Glutamatergic neuron (in vitro differentiated cells): Measurements from ENCODE around the gene BARX2. TPM values are rescaled to one million over a fixed set of nuclear protein-coding genes. Genes with fewer than 3 reads are reported as not detected.

ENCODE experiments used
- DNase-seq: peaks from one replicate; pipeline ENCODE4 v3.0.0; 2022
- H3K27ac Mint-ChIP-seq: one replicate; pipeline ENCODE4 v1.8.0; 2020; ENCODE audit warnings: mild to moderate bottlenecking, mixed read lengths, inconsistent platforms; ENCODE audit not compliant: unreplicated experiment
- H3K27me3 Mint-ChIP-seq: one replicate; pipeline ENCODE4 v1.8.0; 2020; ENCODE audit warnings: mild to moderate bottlenecking, moderate library complexity, mixed read lengths, inconsistent platforms; ENCODE audit not compliant: unreplicated experiment
- H3K36me3 Mint-ChIP-seq: one replicate; pipeline ENCODE4 v1.8.0; 2020; ENCODE audit warnings: mild to moderate bottlenecking, mixed read lengths, inconsistent platforms; ENCODE audit not compliant: unreplicated experiment
- H3K4me1 Mint-ChIP-seq: one replicate; pipeline ENCODE4 v1.8.0; 2020; ENCODE audit warnings: mild to moderate bottlenecking, low read depth, mixed read lengths, inconsistent platforms; ENCODE audit not compliant: unreplicated experiment
- H3K4me3 Mint-ChIP-seq: one replicate; pipeline ENCODE4 v1.8.0; 2020; ENCODE audit warnings: mild to moderate bottlenecking, mixed read lengths, inconsistent platforms; ENCODE audit not compliant: unreplicated experiment
- H3K9me3 Mint-ChIP-seq: one replicate; pipeline ENCODE4 v1.8.0; 2020; ENCODE audit warnings: mild to moderate bottlenecking, moderate library complexity, mixed read lengths, inconsistent platforms; ENCODE audit not compliant: unreplicated experiment
- total RNA-seq: library from RNA; stranded (reverse); fragmentation: NEBNext Ultra II Directional; extraction: Animal tissue kit (Norgen Biotek cat#: 25700); gene quantifications from one replicate; pipeline ENCODE4 v1.2.1, GENCODE V29; 2021; ENCODE audit not compliant: unreplicated experiment
- TF ChIP-seq, protein P1 (sequence below): fragments of 200-600 bp; sonication (generic); IDR thresholded peaks from one replicate; pipeline ENCODE4 v1.5.0; 2021; ENCODE audit not compliant: partially characterized antibody, unreplicated experiment

BARX2 gene
- total RNA-seq, 1 donor from 2014 or later, result not detected

DNA sequence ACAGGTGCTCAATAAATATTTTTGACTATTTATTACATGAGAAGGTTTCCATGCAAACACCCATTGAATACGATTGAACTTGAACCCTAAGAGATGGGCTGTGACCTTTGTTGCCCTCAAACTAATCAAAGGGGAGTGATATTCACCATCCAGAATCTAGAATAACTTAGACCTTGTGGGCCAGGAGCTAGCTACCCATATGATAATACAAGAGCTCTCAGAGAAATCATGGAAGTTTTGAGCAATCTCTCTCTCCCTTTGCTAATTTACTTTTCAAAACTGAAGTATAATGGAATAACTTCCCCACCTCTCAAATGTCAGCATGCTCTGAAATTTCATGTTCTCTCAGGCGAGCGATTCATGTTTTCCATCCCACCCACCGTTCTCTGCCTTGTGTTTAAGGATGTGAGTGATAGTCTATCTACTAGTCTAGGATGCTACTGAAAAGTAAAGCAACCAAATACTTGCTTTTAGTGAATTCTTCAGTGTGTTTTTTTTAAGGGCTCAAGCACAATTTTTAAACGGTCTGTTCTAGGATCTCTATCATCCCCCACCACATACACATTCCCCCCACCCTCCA is 33.3 kb downstream of the BARX2 start:
- Mint-ChIP-seq H3K27me3 (peaks cover 2% of the 10 kb centered on the region), H3K36me3 (no peaks in the 10 kb centered on the region), H3K27ac (no peak overlapping the region), H3K4me1 (no peaks in the 10 kb centered on the region), H3K9me3 (no peaks in the 10 kb centered on the region), H3K4me3 (no peak overlapping the region)
- no peak for DNase-seq
- TF ChIP-seq, protein P1, sequence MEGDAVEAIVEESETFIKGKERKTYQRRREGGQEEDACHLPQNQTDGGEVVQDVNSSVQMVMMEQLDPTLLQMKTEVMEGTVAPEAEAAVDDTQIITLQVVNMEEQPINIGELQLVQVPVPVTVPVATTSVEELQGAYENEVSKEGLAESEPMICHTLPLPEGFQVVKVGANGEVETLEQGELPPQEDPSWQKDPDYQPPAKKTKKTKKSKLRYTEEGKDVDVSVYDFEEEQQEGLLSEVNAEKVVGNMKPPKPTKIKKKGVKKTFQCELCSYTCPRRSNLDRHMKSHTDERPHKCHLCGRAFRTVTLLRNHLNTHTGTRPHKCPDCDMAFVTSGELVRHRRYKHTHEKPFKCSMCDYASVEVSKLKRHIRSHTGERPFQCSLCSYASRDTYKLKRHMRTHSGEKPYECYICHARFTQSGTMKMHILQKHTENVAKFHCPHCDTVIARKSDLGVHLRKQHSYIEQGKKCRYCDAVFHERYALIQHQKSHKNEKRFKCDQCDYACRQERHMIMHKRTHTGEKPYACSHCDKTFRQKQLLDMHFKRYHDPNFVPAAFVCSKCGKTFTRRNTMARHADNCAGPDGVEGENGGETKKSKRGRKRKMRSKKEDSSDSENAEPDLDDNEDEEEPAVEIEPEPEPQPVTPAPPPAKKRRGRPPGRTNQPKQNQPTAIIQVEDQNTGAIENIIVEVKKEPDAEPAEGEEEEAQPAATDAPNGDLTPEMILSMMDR, result no peak

DNA sequence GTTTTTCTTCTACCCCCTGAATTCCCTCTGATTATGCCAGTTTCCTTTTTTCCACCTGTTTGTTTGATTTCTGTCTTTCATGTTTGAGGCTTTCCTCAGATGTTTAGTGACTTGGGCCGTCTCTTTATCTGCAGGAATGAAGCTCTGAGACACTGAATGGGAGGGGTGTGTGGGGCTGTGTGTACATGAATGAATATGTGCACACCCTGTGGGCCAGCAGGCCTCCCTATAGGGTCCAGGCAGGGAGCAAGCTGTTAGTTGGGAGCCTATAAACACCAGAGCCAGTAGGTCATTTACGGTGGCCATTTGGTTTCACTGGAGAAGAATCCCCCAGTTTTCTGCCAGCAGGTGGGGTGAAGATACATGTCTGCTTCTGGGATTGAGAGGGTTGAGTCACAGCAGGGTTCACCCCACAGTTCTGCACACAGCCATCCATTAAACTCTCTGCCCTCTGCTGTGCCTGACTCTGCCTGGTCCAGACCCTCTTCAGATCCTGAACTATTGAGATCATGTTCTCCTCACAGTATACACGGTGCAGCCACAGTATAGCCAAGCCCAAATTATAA is 34.8 kb downstream of the BARX2 start:
- H3K4me1 Mint-ChIP-seq, result no peaks in the 10 kb centered on the region
- H3K36me3 Mint-ChIP-seq, result no peaks in the 10 kb centered on the region
- H3K27me3 Mint-ChIP-seq, result peaks cover 2% of the 10 kb centered on the region
- H3K4me3 Mint-ChIP-seq, result no peak overlapping the region
- TF ChIP-seq, protein P1, result no peak
- H3K27ac Mint-ChIP-seq, result no peak overlapping the region
- no peak for DNase-seq
- H3K9me3 Mint-ChIP-seq, result no peaks in the 10 kb centered on the region

DNA sequence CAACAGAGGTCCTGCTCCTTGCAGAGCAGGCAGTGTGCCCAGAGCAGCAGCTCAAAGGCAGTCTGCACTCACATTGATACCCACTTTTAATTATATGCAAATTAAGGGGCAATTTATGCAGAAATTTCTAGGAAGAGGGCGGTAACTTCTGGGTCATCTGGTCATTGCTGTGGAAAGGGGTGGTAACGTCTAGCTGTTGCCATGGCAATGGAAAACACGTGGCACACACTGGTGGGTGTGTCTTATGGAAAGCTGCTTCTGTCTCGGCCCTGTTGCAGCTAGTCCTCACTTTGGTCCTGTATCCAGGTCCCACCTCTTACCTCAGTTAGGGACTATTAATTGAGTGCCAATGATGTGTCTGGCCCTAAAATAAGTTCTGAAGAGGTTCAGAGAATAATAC is 36.8 kb downstream of the BARX2 start:
- Mint-ChIP-seq H3K4me1 (no peaks in the 10 kb centered on the region), H3K27ac (no peak overlapping the region), H3K27me3 (peaks cover 2% of the 10 kb centered on the region), H3K36me3 (no peaks in the 10 kb centered on the region), H3K9me3 (no peaks in the 10 kb centered on the region), H3K4me3 (no peak overlapping the region)
- TF ChIP-seq, protein P1, result no peak
- no peak for DNase-seq

DNA sequence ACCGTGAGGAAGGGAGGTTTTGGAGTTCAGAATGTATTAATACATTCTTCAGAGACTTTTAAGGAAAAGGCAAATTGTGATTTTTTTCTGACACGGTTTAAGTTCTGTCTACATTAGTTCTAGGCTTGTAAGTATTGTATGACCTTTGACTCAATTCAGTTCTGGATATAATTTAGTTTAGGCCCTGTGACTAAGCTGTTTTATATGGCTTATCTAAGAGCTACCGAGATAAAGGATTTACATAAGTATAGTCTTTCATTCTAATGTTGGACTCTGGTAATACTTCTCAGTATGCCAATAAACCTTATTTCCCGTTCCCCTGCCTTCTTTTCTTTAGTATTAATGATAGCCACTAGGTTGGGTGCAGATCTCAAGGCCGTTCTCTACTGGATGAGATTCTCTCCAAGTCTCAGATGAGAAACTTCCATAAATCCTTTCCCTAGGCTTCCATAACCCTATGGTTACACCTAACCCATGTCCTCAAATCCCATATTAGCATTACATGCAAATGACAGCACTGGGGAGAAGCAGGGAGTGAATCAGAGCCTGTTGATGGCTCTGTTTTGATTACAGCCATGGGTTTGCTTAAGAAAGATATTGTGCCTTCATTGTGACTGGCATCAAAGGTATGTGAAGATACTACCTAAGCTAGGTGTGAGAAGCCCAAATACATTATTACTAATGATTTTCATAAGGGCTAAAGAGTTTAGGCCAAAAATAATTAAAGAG is 38.7 kb downstream of the BARX2 start:
- no peak for DNase-seq
- Mint-ChIP-seq H3K36me3 (no peaks in the 10 kb centered on the region), H3K27me3 (no peaks in the 10 kb centered on the region), H3K9me3 (no peaks in the 10 kb centered on the region), H3K4me1 (no peaks in the 10 kb centered on the region), H3K27ac (no peak overlapping the region), H3K4me3 (no peak overlapping the region)
- TF ChIP-seq, protein P1, result no peak
